NCI-H82 treated with DMSO at 0.1 percent for 48 hours (cell line): ENCODE results near the gene TTLL3.

Experiments used
- DNase-seq: peaks from one replicate; lab custom pipeline; 2025; ENCODE audit not compliant: unreplicated experiment; lab: John Stamatoyannopoulos, UW

The TTLL3 gene

GRCh38 chr3:9804996-9805395 is 5.1 kb upstream of the TTLL3 start:
- no peak for DNase-seq

DNA sequence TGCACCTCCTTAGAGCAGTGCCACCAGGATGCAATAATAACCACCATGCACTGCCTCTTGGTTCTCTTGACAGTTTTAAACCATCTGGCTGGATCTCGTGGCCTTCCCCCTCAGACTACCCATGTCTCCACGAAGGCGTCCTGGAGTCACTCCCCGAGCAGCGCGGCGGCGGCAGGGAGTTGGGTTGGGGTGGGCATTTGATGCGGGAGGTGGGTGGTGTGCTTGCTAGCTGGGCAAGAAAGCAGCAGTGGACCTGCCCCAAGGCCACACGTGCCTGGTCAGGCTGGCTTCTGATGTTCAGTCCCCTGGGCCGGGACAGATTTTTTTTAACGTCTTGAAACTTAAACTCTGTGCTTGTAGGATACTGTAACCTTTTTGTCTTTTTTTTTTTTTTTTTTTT is 3.9 kb upstream of the TTLL3 start:
- no peak for DNase-seq

GRCh38 chr3:9806688-9807589 is 3.1 kb upstream of the TTLL3 start:
- no peak for DNase-seq

DNA sequence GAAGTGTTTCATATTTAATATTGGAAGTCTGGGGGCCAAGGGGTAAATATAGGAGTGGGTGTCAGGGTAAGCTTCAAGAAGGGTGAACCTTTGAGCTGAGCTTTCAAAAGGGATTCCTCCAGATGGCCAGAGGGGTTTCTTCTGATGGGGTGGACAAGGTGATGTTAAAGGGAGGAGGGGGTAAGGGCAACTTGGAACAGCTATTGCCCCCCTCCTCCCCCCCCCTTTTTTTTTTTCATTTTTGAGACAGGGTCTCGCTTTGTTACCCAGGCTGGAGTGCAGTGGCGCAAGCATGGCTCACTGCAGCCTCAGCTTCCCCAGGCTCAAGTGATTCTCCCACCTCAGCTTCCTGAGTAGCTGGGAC is 2.1 kb upstream of the TTLL3 start:
- DNase-seq = no peak

- DNase-seq = peak; percentile 30
Measured at GRCh38 chr3:9808345-9809037, 1.6 kb upstream of the TTLL3 start.

GRCh38 chr3:9809239-9809614 is 835 bp upstream of the TTLL3 start:
- no peak for DNase-seq

- DNase-seq = no peak
Measured at GRCh38 chr3:9810433-9810770, 340 bp downstream of the TTLL3 start.

GRCh38 chr3:9810846-9811245 is 784 bp downstream of the TTLL3 start:
- no peak for DNase-seq

DNA sequence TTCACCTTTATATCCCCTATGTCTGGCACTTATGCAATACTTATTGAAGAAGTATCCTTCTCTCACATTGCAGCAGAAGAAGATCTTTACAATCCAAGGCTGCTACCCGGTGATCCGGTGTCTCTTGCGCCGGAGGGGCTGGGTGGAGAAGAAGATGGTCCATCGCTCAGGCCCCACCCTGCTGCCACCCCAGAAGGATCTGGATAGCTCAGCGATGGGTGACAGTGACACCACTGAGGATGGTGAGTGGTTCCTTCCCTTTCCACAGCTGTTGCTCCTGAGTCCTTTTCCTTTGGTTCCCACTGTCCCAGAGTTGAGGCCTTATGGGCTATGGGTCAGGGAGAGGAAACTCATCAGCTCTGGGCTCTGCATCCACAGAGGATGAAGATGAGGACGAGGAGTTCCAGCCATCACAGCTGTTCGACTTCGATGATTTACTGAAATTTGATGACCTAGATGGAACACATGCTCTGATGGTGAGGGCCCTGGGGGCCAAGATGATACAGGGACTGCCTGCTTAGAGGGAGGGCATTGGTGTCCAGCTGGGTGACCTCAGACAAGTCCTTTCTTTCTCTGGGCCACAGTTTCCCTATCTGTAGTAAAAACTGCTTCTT is 2.9 kb downstream of the TTLL3 start:
- no peak for DNase-seq

- DNase-seq = no peak
Measured at GRCh38 chr3:9815986-9816385, 5.9 kb downstream of the TTLL3 start.

DNA sequence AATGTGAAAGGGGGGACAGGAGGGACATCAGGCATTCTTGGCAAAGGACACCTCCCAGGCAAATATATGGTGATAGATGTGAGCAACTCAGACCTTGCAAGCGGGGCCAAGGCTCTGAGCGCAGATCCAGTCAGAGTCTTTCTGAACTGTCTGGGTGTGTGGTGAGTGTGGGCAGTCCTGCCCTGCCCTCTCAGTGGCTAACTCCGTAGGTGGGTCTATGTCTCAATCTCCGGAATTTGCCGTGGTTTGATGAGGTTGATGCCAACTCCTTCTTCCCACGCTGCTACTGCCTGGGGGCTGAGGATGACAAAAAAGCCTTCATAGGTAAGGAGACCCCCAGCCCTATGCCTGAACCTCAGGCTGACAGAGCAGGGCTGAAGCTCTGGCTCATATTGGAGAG is 7.4 kb downstream of the TTLL3 start:
- DNase-seq = no peak

- DNase-seq = no peak
Measured at GRCh38 chr3:9818666-9819335, 8.7 kb downstream of the TTLL3 start.

DNA sequence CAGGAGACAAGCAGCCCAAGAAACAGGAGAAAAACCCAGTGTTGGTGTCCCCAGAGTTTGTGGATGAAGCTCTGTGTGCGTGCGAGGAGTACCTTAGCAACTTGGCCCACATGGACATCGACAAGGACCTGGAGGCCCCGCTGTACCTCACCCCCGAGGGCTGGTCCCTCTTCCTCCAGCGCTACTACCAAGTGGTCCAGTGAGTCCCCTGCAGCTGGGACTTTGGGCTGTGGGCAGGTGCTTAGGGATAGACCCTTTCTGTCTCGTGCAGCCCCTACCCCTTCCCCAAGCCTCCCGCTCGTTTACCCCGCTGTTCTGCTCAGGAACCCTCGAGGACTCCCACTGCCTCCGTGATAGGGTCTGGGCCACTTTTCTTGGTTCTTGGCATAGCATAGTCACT is 10.5 kb downstream of the TTLL3 start:
- no peak for DNase-seq

DNA sequence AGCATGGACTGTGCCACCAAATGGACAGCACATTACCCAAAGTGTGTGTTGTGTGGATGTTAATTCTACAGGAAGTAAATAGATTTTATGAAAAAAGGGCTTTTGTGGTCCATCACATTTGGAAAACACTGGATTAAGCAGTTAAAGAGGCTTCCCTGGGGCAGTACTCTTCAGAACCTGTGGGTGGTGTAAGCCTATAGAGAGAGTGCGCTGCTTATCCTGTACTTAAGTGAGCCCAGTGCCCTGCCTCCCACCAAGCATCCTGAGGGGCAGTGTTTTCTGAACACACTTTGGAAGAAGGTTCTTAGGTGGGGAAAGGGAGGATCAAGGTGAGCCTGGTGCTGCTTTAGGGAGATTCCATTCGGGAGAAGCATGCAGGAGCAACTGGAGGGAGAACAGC is 10.9 kb downstream of the TTLL3 start:
- peak; percentile 16 for DNase-seq

GRCh38 chr3:9825451-9826040 is 15.5 kb downstream of the TTLL3 start:
- no peak for DNase-seq

DNA sequence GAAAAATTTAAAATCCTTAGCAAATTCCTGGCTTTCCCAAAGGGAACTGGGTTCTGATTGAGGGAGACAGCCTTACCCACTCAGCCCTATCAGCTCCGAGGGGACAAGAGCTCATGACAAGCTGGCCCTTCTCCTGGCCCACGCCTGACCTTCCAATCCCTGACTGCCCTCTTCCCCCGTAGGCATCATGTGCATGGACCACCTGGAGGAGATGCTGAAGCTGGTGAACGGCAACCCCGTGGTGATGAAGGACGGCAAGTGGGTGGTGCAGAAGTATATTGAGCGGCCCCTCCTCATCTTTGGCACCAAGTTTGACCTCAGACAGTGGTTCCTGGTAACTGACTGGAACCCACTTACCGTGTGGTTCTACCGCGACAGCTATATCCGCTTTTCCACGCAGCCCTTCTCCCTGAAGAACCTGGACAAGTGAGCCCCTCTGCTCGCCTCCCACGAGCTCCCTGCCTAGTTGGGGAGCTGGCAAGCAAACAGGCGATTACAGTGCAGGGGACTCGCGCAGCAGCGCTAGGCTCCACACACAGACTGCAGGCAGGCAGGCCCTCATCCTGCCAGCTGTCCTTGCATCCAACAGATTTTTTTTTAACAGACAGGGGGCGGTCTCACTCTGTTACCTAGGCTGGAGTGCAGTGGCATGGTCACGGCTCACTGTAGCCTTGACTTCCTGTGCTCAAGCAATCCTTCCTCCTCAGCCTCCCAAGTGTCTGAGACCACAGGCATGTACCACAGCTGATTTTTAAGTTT is 16.9 kb downstream of the TTLL3 start:
- peak; percentile 21 for DNase-seq

- DNase-seq = no peak
Measured at GRCh38 chr3:9828801-9829755, 19.0 kb downstream of the TTLL3 start.

GRCh38 chr3:9831253-9831652 is 21.2 kb downstream of the TTLL3 start:
- DNase-seq = no peak

DNA sequence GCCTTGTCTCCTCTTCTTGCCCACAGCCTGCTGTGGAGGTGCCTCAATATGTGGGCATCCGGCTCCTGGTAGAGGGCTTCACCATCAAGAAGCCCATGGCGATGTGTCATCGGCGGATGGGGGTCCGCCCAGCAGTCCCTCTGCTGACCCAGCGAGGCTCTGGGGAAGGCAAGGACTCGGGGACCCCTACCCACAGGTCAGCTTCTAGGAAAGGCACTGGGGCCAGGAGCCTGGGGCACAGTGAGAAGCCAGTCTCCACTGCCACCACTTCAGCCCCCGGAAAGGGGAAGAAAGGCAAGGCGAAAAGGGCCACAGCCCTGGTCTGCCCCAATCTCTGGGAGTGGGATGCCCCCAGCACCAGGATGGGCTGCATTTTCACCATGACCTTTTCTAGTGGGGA is 23.0 kb downstream of the TTLL3 start:
- DNase-seq = no peak
